H1 (cell line): Measurements from ENCODE around the gene ACOT11. TPM values are rescaled to one million over a fixed set of nuclear protein-coding genes. Genes with fewer than 3 reads are reported as not detected.
A peak's percentile ranks its signal among the peaks of the same experiment; 100 is the strongest.

Experiments
- CTCF ChIA-PET: fragments of 300-600 bp; sonication (Branson Sonifier 250); formaldehyde crosslinking; loops from one replicate; lab custom pipeline; 2021; ENCODE audit not compliant: partially characterized antibody; lab: Charles Lee
- POLR2A ChIA-PET: fragments of 300-600 bp; sonication (Branson Sonifier 250); formaldehyde crosslinking; loops from one replicate; lab custom pipeline; 2021; ENCODE audit warnings: inconsistent platforms; ENCODE audit not compliant: partially characterized antibody; lab: Charles Lee
- DNase-seq, 2 experiments: peaks; one replicate each; pipeline versions ENCODE4 v3.0.0 to v3.0.0-alpha.2; 2010 to 2022; ENCODE audit warnings: low spot score in 2 of 2, low read depth in 1 of 2, mixed read lengths in 1 of 2
- FAIRE-seq: peaks from 2 replicates; lab custom pipeline; 2011; peaks lifted over from hg19 to GRCh38; lab: Jason Lieb, UNC
- H2AFZ ChIP-seq: 2 replicates; pipeline ENCODE4 v1.8.1; 2012; ENCODE audit warnings: low read length, inconsistent platforms
- H2AK5ac ChIP-seq: 2 replicates; pipeline ENCODE4 v1.6.1; 2013; ENCODE audit warnings: low read depth, low read length
- H2BK120ac ChIP-seq: replicated peaks from 2 replicates; pipeline ENCODE3; 2013; ENCODE audit warnings: low read depth, low read length, inconsistent platforms
- H2BK12ac ChIP-seq: 2 replicates; pipeline ENCODE4 v1.6.1; 2013; ENCODE audit warnings: low read depth, low read length
- H2BK15ac ChIP-seq: 2 replicates; pipeline ENCODE4 v1.6.1; 2013; ENCODE audit warnings: low read length
- H2BK20ac ChIP-seq: 2 replicates; pipeline ENCODE4 v1.6.1; 2013; ENCODE audit warnings: low read length
- H2BK5ac ChIP-seq: 2 replicates; pipeline ENCODE4 v1.6.1; 2013; ENCODE audit warnings: low read depth, low read length
- H3K14ac ChIP-seq: 2 replicates; pipeline ENCODE4 v1.6.1; 2013; ENCODE audit warnings: inconsistent platforms; ENCODE audit not compliant: insufficient read length
- H3K18ac ChIP-seq: 2 replicates; pipeline ENCODE4 v1.6.1; 2013; ENCODE audit warnings: low read length; ENCODE audit errors: extremely low read depth
- H3K23ac ChIP-seq: 2 replicates; pipeline ENCODE4 v1.6.1; 2013; ENCODE audit warnings: inconsistent platforms; ENCODE audit not compliant: insufficient read length
- H3K23me2 ChIP-seq: 2 replicates; pipeline ENCODE4 v1.6.1; 2013; ENCODE audit warnings: low read depth, low read length
- H3K27ac ChIP-seq: 2 replicates; pipeline ENCODE4 v1.6.1; 2011; ENCODE audit warnings: low read depth, low read length, inconsistent platforms
- H3K27me3 ChIP-seq, 4 experiments: replicated peaks in 1 of 4; 1 replicate in 1 of 4; 2 replicates in 3 of 4; pipeline versions ENCODE4 v1.6.1 to v1.8.1; 2011 to 2013; ENCODE audit warnings: low read length in 3 of 4, mild to moderate bottlenecking in 3 of 4, inconsistent platforms in 2 of 4, mixed read lengths in 2 of 4, moderate library complexity in 1 of 4; ENCODE audit not compliant: control insufficient read depth in 3 of 4, insufficient read depth in 3 of 4; ENCODE audit errors: extremely low read depth in 1 of 4
- H3K36me3 ChIP-seq, 4 experiments: 2 replicates each; pipeline versions ENCODE4 v1.6.1 to v1.8.1; 2011 to 2013; ENCODE audit warnings: mild to moderate bottlenecking in 4 of 4, low read length in 3 of 4, moderate library complexity in 2 of 4, control low read depth in 1 of 4, inconsistent platforms in 1 of 4; ENCODE audit not compliant: insufficient read depth in 4 of 4, control insufficient read depth in 2 of 4
- H3K4ac ChIP-seq: replicated peaks from 2 replicates; pipeline ENCODE3; 2013; ENCODE audit warnings: low read length, low read depth, mixed read lengths, inconsistent platforms; ENCODE audit not compliant: insufficient read length
- H3K4me1 ChIP-seq, 4 experiments: replicated peaks in 1 of 4; 1 replicate in 1 of 4; 2 replicates in 3 of 4; pipeline versions ENCODE4 v1.6.1 to v1.8.1; 2011 to 2013; ENCODE audit warnings: low read length in 3 of 4, inconsistent platforms in 2 of 4, mixed read lengths in 1 of 4; ENCODE audit not compliant: insufficient read depth in 4 of 4, control insufficient read depth in 3 of 4
- H3K4me2 ChIP-seq, 2 experiments: 2 replicates each; pipeline versions ENCODE4 v1.6.1 to v1.8.1; 2011 to 2013; ENCODE audit warnings: low read depth in 2 of 2, low read length in 2 of 2, control low read depth in 1 of 2, inconsistent platforms in 1 of 2, mild to moderate bottlenecking in 1 of 2; ENCODE audit not compliant: insufficient read depth in 1 of 2
- H3K4me3 ChIP-seq, 4 experiments: fragments of 200-600, 300-600 bp in 1 of 4; sonication (generic), shearing (Covaris generic), sonication (Bioruptor Twin) in 1 of 4; 2 replicates each; pipeline versions ENCODE4 v1.5.1 to v1.8.1; 2011 to 2016; ENCODE audit warnings: low read length in 4 of 4, low read depth in 3 of 4, control low read depth in 2 of 4, inconsistent platforms in 2 of 4, mild to moderate bottlenecking in 2 of 4, mixed read lengths in 1 of 4, moderate library complexity in 1 of 4; ENCODE audit not compliant: insufficient read depth in 2 of 4; ENCODE audit errors: extremely low read depth in 1 of 4
- H3K56ac ChIP-seq: replicated peaks from 2 replicates; pipeline ENCODE3; 2013; ENCODE audit warnings: low read depth, mild to moderate bottlenecking, mixed read lengths, low read length, inconsistent platforms; ENCODE audit not compliant: insufficient read length
- H3K79me1 ChIP-seq: 2 replicates; pipeline ENCODE4 v1.6.1; 2013; ENCODE audit warnings: low read depth, low read length, control low read depth
- H3K79me2 ChIP-seq, 2 experiments: 2 replicates each; pipeline versions ENCODE4 v1.6.1 to v1.8.1; 2012 to 2013; ENCODE audit warnings: low read length in 2 of 2, mild to moderate bottlenecking in 2 of 2, inconsistent platforms in 1 of 2; ENCODE audit not compliant: insufficient read depth in 2 of 2, control insufficient read depth in 1 of 2
- H3K9ac ChIP-seq, 4 experiments: replicated peaks in 1 of 4; 1 replicate in 1 of 4; 2 replicates in 3 of 4; pipeline versions ENCODE4 v1.6.1 to v1.8.1; 2011 to 2013; ENCODE audit warnings: low read depth in 3 of 4, low read length in 3 of 4, control low read depth in 2 of 4, mild to moderate bottlenecking in 2 of 4, moderate library complexity in 2 of 4, inconsistent platforms in 1 of 4; ENCODE audit errors: extremely low read depth in 1 of 4
- H3K9me3 ChIP-seq, 2 experiments: 2 replicates each; pipeline versions ENCODE4 v1.6.1 to v1.8.1; 2012 to 2013; ENCODE audit warnings: mild to moderate bottlenecking in 2 of 2, moderate library complexity in 2 of 2, control low read depth in 1 of 2, inconsistent platforms in 1 of 2, low read depth in 1 of 2, low read length in 1 of 2, mixed read lengths in 1 of 2; ENCODE audit not compliant: insufficient read depth in 2 of 2
- H4K20me1 ChIP-seq, 2 experiments: replicated peaks in 1 of 2; 2 replicates each; pipeline versions ENCODE3 to v1.8.1; 2011 to 2013; ENCODE audit warnings: inconsistent platforms in 2 of 2, low read length in 2 of 2, mild to moderate bottlenecking in 1 of 2; ENCODE audit not compliant: insufficient read depth in 2 of 2, control insufficient read depth in 1 of 2
- H4K5ac ChIP-seq: 2 replicates; pipeline ENCODE4 v1.6.1; 2013; ENCODE audit warnings: low read length, low read depth, mixed read lengths, inconsistent platforms; ENCODE audit not compliant: insufficient read length
- H4K8ac ChIP-seq: 2 replicates; pipeline ENCODE4 v1.8.0; 2013; ENCODE audit warnings: mild to moderate bottlenecking, moderate library complexity, low read length, inconsistent platforms; ENCODE audit not compliant: insufficient read depth; ENCODE audit errors: extremely low read depth
- H4K91ac ChIP-seq: replicated peaks from 2 replicates; pipeline ENCODE3; 2013; ENCODE audit warnings: low read length, mixed read lengths, inconsistent platforms; ENCODE audit not compliant: insufficient read length
- CBX8 ChIP-seq: fragments of 300-800, 300-1000 bp; sonication (generic); IDR thresholded peaks from 2 replicates; pipeline ENCODE4 v1.7.1; 2016; ENCODE audit warnings: low read depth, low read length, borderline replicate concordance
- CTCF ChIP-seq, 3 experiments: IDR thresholded peaks; 1 replicate in 2 of 3; 2 replicates in 1 of 3; pipeline versions ENCODE4 v1.5.1 to v1.6.1; 2011; ENCODE audit warnings: low read length in 3 of 3, mild to moderate bottlenecking in 3 of 3, inconsistent platforms in 2 of 3, low read depth in 1 of 3, moderate library complexity in 1 of 3; ENCODE audit not compliant: insufficient read depth in 1 of 3; ENCODE audit errors: control extremely low read depth in 1 of 3
- SIRT6 ChIP-seq: IDR thresholded peaks from one replicate; pipeline ENCODE4 v1.7.1; 2012; ENCODE audit warnings: low read length, inconsistent platforms
- SP4 ChIP-seq: IDR thresholded peaks from 2 replicates; pipeline ENCODE4 v1.6.1; 2012; ENCODE audit warnings: low read length, inconsistent platforms
- YY1 ChIP-seq: IDR thresholded peaks from 2 replicates; pipeline ENCODE4 v1.6.1; 2011; ENCODE audit warnings: low read depth, mild to moderate bottlenecking, low read length
- WGBS, 2 experiments: shearing (Covaris generic) in 1 of 2; methylation state at CpG; one replicate each; pipeline versions ENCODE4 v1.1.6 to v1.1.7; 2013 to 2015; ENCODE audit warnings: low lambda C conversion rate in 2 of 2, mixed read lengths in 2 of 2, inconsistent platforms in 1 of 2, low coverage in 1 of 2, missing lambda C conversion rate in 1 of 2; ENCODE audit not compliant: insufficient replicate concordance in 2 of 2, insufficient coverage in 1 of 2, insufficient read length in 1 of 2; ENCODE audit errors: extremely low coverage in 1 of 2, missing lambda C conversion rate in 1 of 2; 5-methylcytosine and 5-hydroxymethylcytosine counted together
- polyA plus RNA-seq, 7 experiments: library from polyadenylated mRNA; depleted of rRNA in 3 of 7; stranded (reverse) in 5 of 7; unstranded in 2 of 7; fragments of >200 nt in 5 of 7; fragments of 200-250 nt in 2 of 7; gene quantifications; 1 replicate in 5 of 7; 2 replicates in 1 of 7; 4 replicates in 1 of 7; pipeline versions ENCODE4 v1.2.1 to v1.2.3, GENCODE V29; 2011 to 2013; ENCODE audit warnings: missing spikeins in 2 of 7, mixed read lengths in 2 of 7
- total RNA-seq: library from RNA; stranded (reverse); fragmentation: NEBNext Ultra II Directional; extraction: Animal tissue kit (Norgen Biotek cat#: 25700); gene quantifications from 2 replicates; pipeline ENCODE4 v1.2.1, GENCODE V29; 2021

ACOT11 gene
- total and polyA plus RNA-seq, 2 of the 8 experiments (the other 6 are each of a cell fraction or from before 2014, with no cell fraction given), result 3.8 to 4.5 TPM

- peaks cover 20 to 30% (median 25%) of the 10 kb centered on the region in 4 experiments for H3K4me1 ChIP-seq
- TF ChIP-seq YY1, result no peak
- no peak for TF ChIP-seq SIRT6
- no peak for TF ChIP-seq CBX8
- TF ChIP-seq SP4, result no peak
- TF ChIP-seq CTCF (IDR thresholded peaks at IDR 0.05; ENCODE audit: control extremely low read depth in 1 of 3, insufficient read depth in 1 of 3, low read depth in 1 of 3, low read length in 3 of 3), result peak; percentile 34 to 69 (median 53)
- FAIRE-seq (no peak), DNase-seq (no peak)
- ChIA-PET CTCF (interaction anchor here (0.6 to 4.0 kb wide), 13 partner anchors 9 to 370 kb away, joined by 3 to 19 read pairs (median 3); partner anchors contain the start of gene ACOT11), POLR2A (no interaction called here)
- WGBS, 2 experiments, result 88% methylated on average over 3 of the region's 3 CpGs; no CpG with 5 or more reads in 1 of the 2 experiments
- H3K14ac ChIP-seq, result no peak overlapping the region
- no peak overlapping the region for H3K27ac ChIP-seq
- no peak overlapping the region for H4K5ac ChIP-seq
- H2BK12ac ChIP-seq, result no peak overlapping the region
- H4K91ac ChIP-seq, result no peak overlapping the region
- no peak overlapping the region for H3K4me3 ChIP-seq
- no peaks in the 10 kb centered on the region for H3K9me3 ChIP-seq
- no peak overlapping the region for H3K56ac ChIP-seq
- no peak overlapping the region for H2AK5ac ChIP-seq
- no peak overlapping the region; the same call in 1 of the 2 replicates for H2BK15ac ChIP-seq
- no peak overlapping the region for H2BK120ac ChIP-seq
- H3K9ac ChIP-seq, result no peak overlapping the region
- no peak overlapping the region for H3K4ac ChIP-seq
- 0 out of 2 replicates have a peak, but pooled peaks cover 3% of the 10 kb centered on the region for H3K23me2 ChIP-seq
- no peak overlapping the region for H3K23ac ChIP-seq
- no peak overlapping the region for H3K18ac ChIP-seq
- H3K79me1 ChIP-seq, result no peaks in the 10 kb centered on the region
- H2BK5ac ChIP-seq, result no peak overlapping the region
- no peaks in the 10 kb centered on the region for H3K27me3 ChIP-seq
- H2BK20ac ChIP-seq, result no peak overlapping the region
- no peak overlapping the region for H2AFZ ChIP-seq
- H3K36me3 ChIP-seq, result no peaks in the 10 kb centered on the region
- H4K20me1 ChIP-seq, result no peaks in the 10 kb centered on the region
- peak overlapping the region in 1 of 2 experiments; percentile 5; a peak in 1 of 4 replicates for H3K4me2 ChIP-seq
- no peak overlapping the region for H4K8ac ChIP-seq
- no peaks in the 10 kb centered on the region for H3K79me2 ChIP-seq
These were observed 27.1 kb downstream of the ACOT11 start for GRCh38 chr1:54575161-54575560.
